SK-N-SH (cell line): Measurements from ENCODE around the gene NDUFS2. TPM values are rescaled to one million over a fixed set of nuclear protein-coding genes. Genes with fewer than 3 reads are reported as not detected.

Source experiments
- CTCF ChIA-PET: fragments of 300-600, 350-600 bp; formaldehyde crosslinking; extraction: SDS; loops from one replicate; lab custom pipeline; 2021; lab: Yijun Ruan, JAX
- POLR2A ChIA-PET: fragments of 350-600 bp; sonication (Branson Sonifier 250); formaldehyde crosslinking; extraction: SDS; loops from one replicate; lab custom pipeline; 2020; ENCODE audit warnings: antibody characterized with exemption, inconsistent platforms; lab: Yijun Ruan, JAX
- DNase-seq: peaks from one replicate; pipeline ENCODE4 v3.0.0; 2012
- H2AFZ ChIP-seq: fragments of 200-600 bp; sonication (generic); 2 replicates; pipeline ENCODE4 v1.8.1; 2016; ENCODE audit warnings: antibody characterized with exemption, mild to moderate bottlenecking, low read depth
- H3F3A ChIP-seq: fragments of 200-600 bp; sonication (generic); replicated peaks from 2 replicates; pipeline ENCODE3; 2016; ENCODE audit warnings: antibody characterized with exemption, mild to moderate bottlenecking; ENCODE audit not compliant: insufficient read depth
- H3K27ac ChIP-seq, 2 experiments: fragments of 200-500 bp in 1 of 2; fragments of 200-600 bp in 1 of 2; sonication (Bioruptor generic) in 1 of 2; sonication (generic), shearing (Covaris generic) in 1 of 2; 2 replicates each; pipeline versions ENCODE4 v1.5.1 to v1.6.1; 2014 to 2016; ENCODE audit warnings: low read depth in 2 of 2, inconsistent platforms in 1 of 2, low read length in 1 of 2, mild to moderate bottlenecking in 1 of 2, mixed read lengths in 1 of 2
- H3K27me3 ChIP-seq: fragments of 200-600 bp; sonication (generic), shearing (Covaris generic); 2 replicates; pipeline ENCODE4 v1.6.1; 2016; ENCODE audit warnings: mixed run types; ENCODE audit not compliant: insufficient read depth
- H3K36me3 ChIP-seq, 2 experiments: fragments of 200-500 bp in 1 of 2; fragments of 200-600 bp in 1 of 2; sonication (Bioruptor generic) in 1 of 2; sonication (generic) in 1 of 2; replicated peaks in 1 of 2; 2 replicates each; pipeline versions ENCODE3 to v1.5.1; 2014 to 2016; ENCODE audit warnings: low read length in 1 of 2, mild to moderate bottlenecking in 1 of 2; ENCODE audit not compliant: insufficient read depth in 2 of 2, control insufficient read depth in 1 of 2
- H3K4me1 ChIP-seq, 2 experiments: fragments of 200-500 bp in 1 of 2; fragments of 200-600 bp in 1 of 2; sonication (Bioruptor generic) in 1 of 2; sonication (generic), shearing (Covaris generic) in 1 of 2; 2 replicates each; pipeline versions ENCODE4 v1.5.1 to v1.6.1; 2014 to 2016; ENCODE audit warnings: low read depth in 1 of 2, low read length in 1 of 2, mixed run types in 1 of 2; ENCODE audit not compliant: insufficient read depth in 2 of 2, control insufficient read depth in 1 of 2
- H3K4me2 ChIP-seq: fragments of 200-600 bp; sonication (generic), shearing (Covaris generic); 2 replicates; pipeline ENCODE4 v1.6.1; 2017; ENCODE audit warnings: mixed run types
- H3K4me3 ChIP-seq, 2 experiments: fragments of 200-500 bp in 1 of 2; fragments of 200-600 bp in 1 of 2; sonication (Bioruptor generic) in 1 of 2; sonication (generic), shearing (Covaris generic) in 1 of 2; 2 replicates each; pipeline versions ENCODE4 v1.5.1 to v1.8.1; 2014 to 2016; ENCODE audit warnings: low read depth in 2 of 2, inconsistent platforms in 1 of 2, low read length in 1 of 2, mild to moderate bottlenecking in 1 of 2, mixed read lengths in 1 of 2, moderate library complexity in 1 of 2
- H3K79me2 ChIP-seq: fragments of 200-600 bp; sonication (generic); 2 replicates; pipeline ENCODE4 v1.8.1; 2017; ENCODE audit warnings: mild to moderate bottlenecking; ENCODE audit not compliant: insufficient read depth
- H3K9ac ChIP-seq: fragments of 200-600 bp; sonication (generic); 2 replicates; pipeline ENCODE4 v1.6.1; 2017; ENCODE audit warnings: mixed run types
- H3K9me2 ChIP-seq: fragments of 200-600 bp; sonication (generic); 2 replicates; pipeline ENCODE4 v1.6.1; 2017; ENCODE audit warnings: mixed run types
- H3K9me3 ChIP-seq: fragments of 200-600 bp; sonication (generic); 2 replicates; pipeline ENCODE4 v1.6.1; 2017; ENCODE audit warnings: mixed run types, mild to moderate bottlenecking, moderate library complexity
- H4K20me1 ChIP-seq: fragments of 200-600 bp; sonication (generic); 2 replicates; pipeline ENCODE4 v1.6.1; 2017; ENCODE audit warnings: mild to moderate bottlenecking, mixed run types; ENCODE audit not compliant: insufficient read depth
- CHD2 ChIP-seq: fragments of 150-350 bp; IDR thresholded peaks from 2 replicates; pipeline ENCODE4 v1.6.1; 2018; ENCODE audit warnings: low read length; ENCODE audit not compliant: partially characterized antibody
- CTCF ChIP-seq: fragments of 200-600 bp; sonication (generic); IDR thresholded peaks from 2 replicates; pipeline ENCODE4 v1.6.1; 2017; ENCODE audit warnings: antibody characterized with exemption, mild to moderate bottlenecking, moderate library complexity
- ELF1 ChIP-seq: IDR thresholded peaks from 2 replicates; pipeline ENCODE4 v1.4.0; 2012
- EZH2phosphoT487 ChIP-seq: fragments of 200-600 bp; sonication (generic); IDR thresholded peaks from 2 replicates; pipeline ENCODE4 v1.6.1; 2017; ENCODE audit warnings: low read depth, mixed run types, mild to moderate bottlenecking, antibody characterized with exemption, moderate library complexity, borderline replicate concordance
- FOSL2 ChIP-seq: IDR thresholded peaks from 2 replicates; pipeline ENCODE4 v1.4.0; 2012; ENCODE audit warnings: low read depth, mild to moderate bottlenecking, moderate library complexity, borderline replicate concordance
- JUND ChIP-seq: IDR thresholded peaks from 2 replicates; pipeline ENCODE4 v1.4.0; 2012
- NFIC ChIP-seq: IDR thresholded peaks from 2 replicates; pipeline ENCODE4 v1.4.0; 2012; ENCODE audit warnings: borderline replicate concordance
- RAD21 ChIP-seq: IDR thresholded peaks from 2 replicates; pipeline ENCODE4 v1.6.1; 2012; ENCODE audit warnings: mild to moderate bottlenecking, low read length
- SMC3 ChIP-seq: IDR thresholded peaks from 2 replicates; pipeline ENCODE4 v1.6.1; 2012; ENCODE audit warnings: low read depth, low read length, improper control_type of control experiment
- TCF12 ChIP-seq: IDR thresholded peaks from 2 replicates; pipeline ENCODE4 v1.4.0; 2012
- WGBS: methylation state at CpG from one replicate; pipeline ENCODE4 v1.1.6; 2017; ENCODE audit warnings: low lambda C conversion rate; 5-methylcytosine and 5-hydroxymethylcytosine counted together
- polyA plus RNA-seq, 3 experiments: library from polyadenylated mRNA; depleted of rRNA; stranded (reverse); fragments of >200 nt; gene quantifications; 2 replicates each; pipeline ENCODE4 v1.2.3, GENCODE V29; 2012
- TF ChIP-seq, protein P1 (sequence below): IDR thresholded peaks from 2 replicates; pipeline ENCODE4 v1.4.0; 2012; ENCODE audit warnings: low read depth
- TF ChIP-seq, protein P2 (sequence below): fragments of 150-350 bp; IDR thresholded peaks from 2 replicates; pipeline ENCODE4 v1.6.1; 2016; ENCODE audit warnings: mild to moderate bottlenecking, low read depth, low read length

The NDUFS2 gene
- polyA plus RNA-seq, 1 of the 3 experiments (the other 2 are of a cell fraction) = 203 TPM

DNA sequence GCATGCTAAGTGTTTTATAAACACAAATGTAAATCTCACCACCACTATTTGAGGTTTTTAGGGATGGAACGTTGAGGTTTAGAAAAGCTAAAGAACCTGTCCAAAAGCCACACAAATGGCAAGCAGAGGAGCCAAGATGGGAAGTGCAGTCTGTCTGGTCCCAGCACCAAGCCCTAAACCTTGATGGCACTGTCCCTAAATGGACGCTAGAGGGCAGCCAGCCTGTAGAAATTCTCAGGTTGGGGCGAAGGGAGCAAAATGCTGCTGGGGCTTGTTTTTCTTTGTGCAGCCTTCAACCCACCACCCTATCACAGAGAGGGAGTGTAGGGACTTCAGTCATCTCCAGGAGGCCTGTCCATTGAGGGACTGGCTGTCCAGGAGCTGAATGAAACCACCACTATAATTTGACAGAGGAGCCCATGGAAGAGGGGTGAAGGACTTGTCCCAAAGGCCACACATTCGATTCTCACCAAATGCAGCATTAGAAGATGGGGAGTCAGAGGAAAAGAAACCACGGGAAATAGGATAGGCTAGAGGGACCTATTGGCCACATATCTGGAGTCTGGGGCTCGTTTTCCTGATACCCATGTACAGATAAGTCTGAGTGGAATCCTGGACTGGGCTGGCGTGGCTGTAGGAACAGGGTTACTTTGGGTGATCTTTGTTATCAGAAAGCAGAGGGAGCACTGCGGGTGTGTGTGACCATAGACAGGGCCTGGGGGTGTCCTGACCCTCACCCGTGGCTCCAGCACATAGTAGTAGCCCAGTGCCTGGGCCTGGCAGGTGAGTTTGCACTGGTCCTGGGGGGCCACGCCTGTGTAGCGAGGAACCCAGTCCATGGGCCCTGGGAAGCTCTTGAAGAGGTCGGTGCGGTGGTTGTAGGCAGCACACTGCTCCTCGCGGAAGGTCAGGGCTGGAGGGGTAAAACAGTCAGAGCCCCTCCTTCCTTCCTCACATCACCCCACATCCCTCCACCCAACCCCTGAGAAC, 9.4 kb upstream of the NDUFS2 start:
- H3K36me3 ChIP-seq = peaks cover 0 to 19% of the 10 kb centered on the region in 2 experiments
- H3K27me3 ChIP-seq = no peaks in the 10 kb centered on the region
- no peaks in the 10 kb centered on the region for H4K20me1 ChIP-seq
- H3K9ac ChIP-seq = no peak overlapping the region
- H3K9me2 ChIP-seq = no peaks in the 10 kb centered on the region
- H3K27ac ChIP-seq = peak overlapping the region in 1 of 2 experiments; percentile 48; a peak in 2 of 4 replicates
- no peak overlapping the region for H3K4me3 ChIP-seq
- no peaks in the 10 kb centered on the region for H3F3A ChIP-seq
- H3K79me2 ChIP-seq = no peaks in the 10 kb centered on the region
- peaks cover 11 to 35% of the 10 kb centered on the region in 2 experiments; a peak in 3 of 4 replicates for H3K4me1 ChIP-seq
- peak; percentile 89 for DNase-seq
- POLR2A ChIA-PET = interaction anchor here (1.1 to 1.4 kb wide), 2 partner anchors 9 to 33 kb away, joined by 3 read pairs; partner anchors contain the start of genes NDUFS2 and TOMM40L
- no peaks in the 10 kb centered on the region for H3K9me3 ChIP-seq
- H2AFZ ChIP-seq = peak overlapping the region; percentile 80
- 29% methylated on average over 8 of the region's 15 CpGs for WGBS
- TF ChIP-seq EZH2phosphoT487 (no peak), NFIC (no peak), JUND (no peak), SMC3 (peak; percentile 87), FOSL2 (no peak), CTCF (peak; percentile 86), RAD21 (peak; percentile 85), CHD2 (peak; percentile 37), TCF12 (no peak), ELF1 (no peak)
- TF ChIP-seq, protein P1, sequence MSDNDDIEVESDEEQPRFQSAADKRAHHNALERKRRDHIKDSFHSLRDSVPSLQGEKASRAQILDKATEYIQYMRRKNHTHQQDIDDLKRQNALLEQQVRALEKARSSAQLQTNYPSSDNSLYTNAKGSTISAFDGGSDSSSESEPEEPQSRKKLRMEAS = no peak
- TF ChIP-seq, protein P2, sequence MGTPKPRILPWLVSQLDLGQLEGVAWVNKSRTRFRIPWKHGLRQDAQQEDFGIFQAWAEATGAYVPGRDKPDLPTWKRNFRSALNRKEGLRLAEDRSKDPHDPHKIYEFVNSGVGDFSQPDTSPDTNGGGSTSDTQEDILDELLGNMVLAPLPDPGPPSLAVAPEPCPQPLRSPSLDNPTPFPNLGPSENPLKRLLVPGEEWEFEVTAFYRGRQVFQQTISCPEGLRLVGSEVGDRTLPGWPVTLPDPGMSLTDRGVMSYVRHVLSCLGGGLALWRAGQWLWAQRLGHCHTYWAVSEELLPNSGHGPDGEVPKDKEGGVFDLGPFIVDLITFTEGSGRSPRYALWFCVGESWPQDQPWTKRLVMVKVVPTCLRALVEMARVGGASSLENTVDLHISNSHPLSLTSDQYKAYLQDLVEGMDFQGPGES = no peak
- CTCF ChIA-PET = interaction anchor here (0.6 to 7.0 kb wide), 28 partner anchors 11 to 194 kb away, joined by 3 to 65 read pairs (median 6); partner anchors contain the start of genes APOA2, CFAP126, FCER1G and NDUFS2
- no peak overlapping the region for H3K4me2 ChIP-seq
